PC-9 (cell line): ENCODE data around the gene HSPG2. TPM values are rescaled to one million over a fixed set of nuclear protein-coding genes. Genes with fewer than 3 reads are reported as not detected.

Source experiments
- BruUV-seq: library from RNA; stranded (reverse); fragments of 400-500 nt; replicated peaks from 2 replicates; lab custom pipeline; 2021; lab: Mats Ljungman, UMichigan
- CTCF ChIA-PET: fragments of 300-600 bp; sonication (Branson Sonifier 250); formaldehyde crosslinking; loops from one replicate; lab custom pipeline; 2022; ENCODE audit warnings: antibody characterized with exemption; lab: Charles Lee
- POLR2A ChIA-PET: fragments of 300-600 bp; sonication (Branson Sonifier 250); formaldehyde crosslinking; loops from one replicate; lab custom pipeline; 2022; ENCODE audit warnings: antibody characterized with exemption; ENCODE audit not compliant: unreplicated experiment; lab: Charles Lee
- DNase-seq, 2 experiments: peaks; one replicate each; pipeline versions ENCODE4 v3.0.0 to v3.0.0-alpha.2; 2015 to 2022; ENCODE audit warnings: mixed read lengths in 1 of 2
- H2AFZ ChIP-seq: fragments of 200-600 bp; sonication (generic); 2 replicates; pipeline ENCODE4 v1.8.1; 2017; ENCODE audit warnings: antibody characterized with exemption
- H3F3A ChIP-seq: fragments of 200-600 bp; sonication (generic); 2 replicates; pipeline ENCODE4 v1.8.1; 2017; ENCODE audit warnings: antibody characterized with exemption, mild to moderate bottlenecking, low read depth; ENCODE audit not compliant: insufficient read depth
- H3K27ac ChIP-seq: fragments of 200-600 bp; sonication (generic); 2 replicates; pipeline ENCODE4 v1.6.1; 2016; ENCODE audit warnings: mixed run types
- H3K27me3 ChIP-seq: fragments of 200-600 bp; sonication (generic); 2 replicates; pipeline ENCODE4 v1.6.1; 2016; ENCODE audit warnings: low read depth, mixed run types; ENCODE audit not compliant: insufficient read depth
- H3K36me3 ChIP-seq: fragments of 200-600 bp; sonication (generic); 2 replicates; pipeline ENCODE4 v1.6.1; 2016; ENCODE audit warnings: low read depth, mixed run types
- H3K4me1 ChIP-seq: fragments of 200-600 bp; sonication (generic); replicated peaks from 2 replicates; pipeline ENCODE4 v1.6.1; 2016; ENCODE audit warnings: mixed run types; ENCODE audit not compliant: insufficient read depth
- H3K4me2 ChIP-seq: fragments of 200-600 bp; sonication (generic); 2 replicates; pipeline ENCODE4 v1.6.1; 2017; ENCODE audit warnings: mixed run types
- H3K4me3 ChIP-seq: fragments of 200-600 bp; sonication (generic); 2 replicates; pipeline ENCODE4 v1.6.1; 2016; ENCODE audit warnings: mixed run types
- H3K79me2 ChIP-seq: fragments of 200-600 bp; sonication (generic); 2 replicates; pipeline ENCODE4 v1.6.1; 2017; ENCODE audit warnings: low read depth, mixed run types
- H3K9me2 ChIP-seq: fragments of 200-600 bp; sonication (generic); 2 replicates; pipeline ENCODE4 v1.8.1; 2017; ENCODE audit warnings: mild to moderate bottlenecking; ENCODE audit not compliant: insufficient read depth
- H3K9me3 ChIP-seq: fragments of 200-600 bp; sonication (generic); 2 replicates; pipeline ENCODE4 v1.8.1; 2016; ENCODE audit warnings: low read depth; ENCODE audit not compliant: insufficient read depth
- H4K20me1 ChIP-seq: fragments of 200-600 bp; sonication (generic); 2 replicates; pipeline ENCODE4 v1.8.1; 2017; ENCODE audit not compliant: insufficient read depth
- EZH2 ChIP-seq: fragments of 200-600 bp; sonication (generic); IDR thresholded peaks from 2 replicates; pipeline ENCODE4 v1.8.0; 2017; ENCODE audit warnings: antibody characterized with exemption, low read depth
- intact Hi-C: fragments of 100-400 bp; cut with micrococcal nuclease; formaldehyde crosslinking; loops from one replicate; pipeline ENCODE4 v1.10.0; 2022; ENCODE audit not compliant: unreplicated experiment
- total RNA-seq: library from RNA; stranded (reverse); gene quantifications from 2 replicates; pipeline ENCODE4 v1.2.3, GENCODE V29; 2021
- TF ChIP-seq, protein P1 (sequence below): fragments of 200-600 bp; sonication (generic); conservative IDR thresholded peaks from 2 replicates; pipeline ENCODE4 v1.6.1; 2017; ENCODE audit warnings: mixed run types, antibody characterized with exemption, mild to moderate bottlenecking, moderate library complexity

The HSPG2 gene
- total RNA-seq, 1 experiment from 2014 or later: 126 TPM

DNA sequence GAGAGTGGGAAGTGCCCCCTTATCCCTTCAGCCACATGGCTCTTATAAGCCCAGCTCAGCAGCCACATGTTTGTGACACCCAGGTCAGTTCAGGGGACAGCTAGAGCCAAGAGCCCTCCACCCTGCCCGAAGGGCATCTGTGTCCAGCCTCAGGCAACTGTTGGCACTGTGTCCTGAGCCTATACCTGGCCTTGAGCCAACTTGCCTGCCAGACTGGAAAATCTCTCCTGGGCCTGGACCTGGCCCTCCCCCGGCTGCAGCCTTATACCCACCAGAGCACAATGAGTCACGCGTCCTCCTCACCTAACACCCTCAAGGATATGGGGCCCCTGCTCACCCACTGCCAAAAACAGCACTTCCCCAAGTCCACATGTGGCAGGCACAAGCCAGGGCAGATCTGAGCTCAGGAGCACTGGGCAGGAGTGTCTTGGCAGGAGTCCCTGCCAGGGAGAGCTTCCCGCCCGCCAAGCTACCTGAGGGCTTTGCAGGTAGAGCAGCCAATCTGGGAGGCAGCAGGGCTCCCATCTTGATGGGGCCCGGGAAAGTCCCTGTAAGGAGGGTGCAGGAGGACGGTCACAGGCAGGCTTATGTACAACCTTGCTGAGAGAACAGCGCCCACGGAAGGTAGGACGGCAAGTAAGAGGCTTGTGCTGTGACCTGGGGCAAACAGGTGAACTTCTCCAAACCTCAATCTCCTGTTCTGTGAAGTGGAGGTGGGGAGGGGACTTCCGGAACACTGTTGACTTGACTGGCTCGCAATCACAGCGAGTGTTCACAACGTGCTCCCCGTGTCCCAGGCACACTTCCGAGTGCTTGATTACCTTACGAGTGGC, 19.8 kb upstream of the HSPG2 start:
- TF ChIP-seq EZH2: no peak
- TF ChIP-seq, protein P1, sequence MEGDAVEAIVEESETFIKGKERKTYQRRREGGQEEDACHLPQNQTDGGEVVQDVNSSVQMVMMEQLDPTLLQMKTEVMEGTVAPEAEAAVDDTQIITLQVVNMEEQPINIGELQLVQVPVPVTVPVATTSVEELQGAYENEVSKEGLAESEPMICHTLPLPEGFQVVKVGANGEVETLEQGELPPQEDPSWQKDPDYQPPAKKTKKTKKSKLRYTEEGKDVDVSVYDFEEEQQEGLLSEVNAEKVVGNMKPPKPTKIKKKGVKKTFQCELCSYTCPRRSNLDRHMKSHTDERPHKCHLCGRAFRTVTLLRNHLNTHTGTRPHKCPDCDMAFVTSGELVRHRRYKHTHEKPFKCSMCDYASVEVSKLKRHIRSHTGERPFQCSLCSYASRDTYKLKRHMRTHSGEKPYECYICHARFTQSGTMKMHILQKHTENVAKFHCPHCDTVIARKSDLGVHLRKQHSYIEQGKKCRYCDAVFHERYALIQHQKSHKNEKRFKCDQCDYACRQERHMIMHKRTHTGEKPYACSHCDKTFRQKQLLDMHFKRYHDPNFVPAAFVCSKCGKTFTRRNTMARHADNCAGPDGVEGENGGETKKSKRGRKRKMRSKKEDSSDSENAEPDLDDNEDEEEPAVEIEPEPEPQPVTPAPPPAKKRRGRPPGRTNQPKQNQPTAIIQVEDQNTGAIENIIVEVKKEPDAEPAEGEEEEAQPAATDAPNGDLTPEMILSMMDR: no peak
- CTCF ChIA-PET: interaction anchor here (0.6 kb wide), 3 partner anchors 67 to 1527 kb away, joined by 3 read pairs; no protein-coding TSS in a partner anchor
- Histone ChIP-seq H3K4me3 (no peak overlapping the region), H3K4me2 (peak overlapping the region; percentile 49), H3K27ac (peak overlapping the region; percentile 3; the same call in 1 of the 2 replicates), H3K27me3 (no peaks in the 10 kb centered on the region), H4K20me1 (no peaks in the 10 kb centered on the region), H3K36me3 (no peaks in the 10 kb centered on the region), H3K9me3 (no peaks in the 10 kb centered on the region), H3F3A (peaks cover 9% of the 10 kb centered on the region; the same call in 1 of the 2 replicates), H3K79me2 (no peaks in the 10 kb centered on the region), H2AFZ (no peak overlapping the region), H3K9me2 (no peaks in the 10 kb centered on the region), H3K4me1 (peaks cover 29% of the 10 kb centered on the region)
- DNase-seq: peak; percentile 89 to 97
- POLR2A ChIA-PET: interaction anchor here (0.5 to 0.7 kb wide), 5 partner anchors 14 to 173 kb away, joined by 3 to 23 read pairs (median 5); no protein-coding TSS in a partner anchor
- BruUV-seq: no TSS peak
- intact Hi-C loops: loop anchor here (1.0 to 2.0 kb wide), 5 partner anchors 26 to 192 kb away; no protein-coding TSS in a partner anchor

- Histone ChIP-seq H3K4me3 (no peak overlapping the region), H3K4me1 (peaks cover 29% of the 10 kb centered on the region), H3K4me2 (no peak overlapping the region), H3K9me3 (no peaks in the 10 kb centered on the region), H3K79me2 (no peaks in the 10 kb centered on the region), H3K36me3 (no peaks in the 10 kb centered on the region), H2AFZ (no peak overlapping the region), H3K27me3 (no peaks in the 10 kb centered on the region), H4K20me1 (no peaks in the 10 kb centered on the region), H3K27ac (no peak overlapping the region), H3F3A (peaks cover 9% of the 10 kb centered on the region; the same call in 1 of the 2 replicates), H3K9me2 (no peaks in the 10 kb centered on the region)
- no peak for DNase-seq
- ChIA-PET CTCF (no interaction called here), POLR2A (interaction anchor here (0.5 kb wide), 1 partner anchor 70 kb away, joined by 4 read pairs; no protein-coding TSS in a partner anchor)
- no TSS peak for BruUV-seq
- TF ChIP-seq, protein P1: no peak
- TF ChIP-seq EZH2: no peak
- intact Hi-C loops: loop anchor here (2.0 kb wide), 4 partner anchors 25 to 191 kb away; no protein-coding TSS in a partner anchor
Measured at GRCh38 chr1:21955501-21956281, 18.6 kb upstream of the HSPG2 start.

DNA sequence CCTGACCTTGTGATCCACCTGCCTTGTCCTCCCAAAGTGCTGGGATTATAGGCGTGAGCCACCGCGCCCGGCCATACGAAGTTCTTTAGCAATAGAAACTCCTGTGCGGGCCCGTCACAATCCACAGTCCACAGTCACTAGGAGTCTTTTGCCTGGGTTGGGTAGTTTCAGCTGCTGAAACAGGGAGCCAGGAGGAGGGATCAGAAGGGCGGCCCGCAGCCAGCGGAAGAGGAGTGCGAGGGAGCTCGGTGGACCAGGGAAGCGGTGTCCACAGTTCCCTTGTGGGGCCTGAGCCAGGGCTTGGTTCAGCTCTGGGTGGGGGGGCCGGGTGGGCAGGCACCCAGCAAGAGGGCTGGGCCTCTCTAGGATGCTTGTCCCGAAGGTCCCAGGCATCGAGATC, 17.9 kb upstream of the HSPG2 start:
- Histone ChIP-seq H3K27ac (no peak overlapping the region), H3K4me3 (no peak overlapping the region), H3K9me2 (no peaks in the 10 kb centered on the region), H3K4me1 (peaks cover 29% of the 10 kb centered on the region), H3K36me3 (no peaks in the 10 kb centered on the region), H3K79me2 (no peaks in the 10 kb centered on the region), H3F3A (peaks cover 9% of the 10 kb centered on the region; the same call in 1 of the 2 replicates), H4K20me1 (no peaks in the 10 kb centered on the region), H3K9me3 (no peaks in the 10 kb centered on the region), H3K27me3 (no peaks in the 10 kb centered on the region), H2AFZ (no peak overlapping the region), H3K4me2 (no peak overlapping the region)
- ChIA-PET CTCF (no interaction called here), POLR2A (no interaction called here)
- TF ChIP-seq EZH2: no peak
- TF ChIP-seq, protein P1: no peak
- DNase-seq: no peak
- intact Hi-C loops: no loop called here
- BruUV-seq: no TSS peak
